GM23338 (cell line): Measurements from ENCODE around the gene REG1A.

Source experiments
- CREB1 ChIP-seq: fragments of 250-450 bp; sonication (Bioruptor Pico); IDR thresholded peaks from 2 replicates; pipeline ENCODE4 v1.5.0; 2020; ENCODE audit warnings: low read depth, mild to moderate bottlenecking, moderate library complexity
- EZH2 ChIP-seq: fragments of 200-600 bp; sonication (generic); IDR thresholded peaks from one replicate; pipeline ENCODE4 v1.8.0; 2017; ENCODE audit warnings: antibody characterized with exemption, mild to moderate bottlenecking, low read depth; ENCODE audit not compliant: unreplicated experiment
- JUNB ChIP-seq: IDR thresholded peaks from one replicate; pipeline ENCODE4 v1.6.1; 2016; ENCODE audit warnings: antibody characterized with exemption; ENCODE audit not compliant: unreplicated experiment
- NANOG ChIP-seq: IDR thresholded peaks from 2 replicates; pipeline ENCODE4 v1.6.1; 2016; ENCODE audit warnings: antibody characterized with exemption, borderline replicate concordance
- POLR2AphosphoS5 ChIP-seq: IDR thresholded peaks from 2 replicates; pipeline ENCODE4 v1.6.1; 2016; ENCODE audit warnings: antibody characterized with exemption, low read depth
- STAT1 ChIP-seq: IDR thresholded peaks from one replicate; pipeline ENCODE4 v1.6.1; 2016; ENCODE audit warnings: antibody characterized with exemption; ENCODE audit not compliant: unreplicated experiment
- ZNF331 ChIP-seq: fragments of 250-450 bp; sonication (Bioruptor Pico); IDR thresholded peaks from 2 replicates; pipeline ENCODE4 v1.5.0; 2020; ENCODE audit warnings: low read depth, mild to moderate bottlenecking, moderate library complexity
- TF ChIP-seq, protein P1 (sequence below), 2 experiments: fragments of 200-600 bp in 1 of 2; sonication (generic) in 1 of 2; conservative IDR thresholded peaks; 2 replicates each; pipeline versions ENCODE4 v1.5.1 to v1.6.1; 2016 to 2017; ENCODE audit warnings: antibody characterized with exemption in 2 of 2, low read depth in 2 of 2, mild to moderate bottlenecking in 2 of 2, moderate library complexity in 1 of 2
- TF ChIP-seq, protein P2 (sequence below): IDR thresholded peaks from one replicate; pipeline ENCODE4 v1.6.1; 2018; ENCODE audit warnings: antibody characterized with exemption; ENCODE audit not compliant: unreplicated experiment

DNA sequence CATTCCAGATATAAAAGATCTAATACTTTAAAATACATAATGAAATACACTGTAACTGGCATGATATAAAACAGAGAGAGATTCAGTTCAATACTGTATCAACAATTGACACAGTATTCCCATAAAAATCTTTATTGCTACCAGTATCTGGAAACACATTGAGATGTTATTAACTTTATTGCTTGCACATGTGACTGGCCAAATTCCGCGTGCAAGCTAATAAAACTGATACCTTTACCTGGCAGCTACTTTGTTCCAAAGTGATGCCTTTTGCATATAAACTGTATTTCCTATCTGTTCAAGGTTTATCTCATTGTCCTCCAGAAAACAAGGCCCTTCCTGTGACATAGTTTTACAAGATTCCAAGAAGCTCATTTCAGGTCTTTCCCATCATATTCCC lies 17.1 kb upstream of the REG1A start:
- TF ChIP-seq, protein P1, sequence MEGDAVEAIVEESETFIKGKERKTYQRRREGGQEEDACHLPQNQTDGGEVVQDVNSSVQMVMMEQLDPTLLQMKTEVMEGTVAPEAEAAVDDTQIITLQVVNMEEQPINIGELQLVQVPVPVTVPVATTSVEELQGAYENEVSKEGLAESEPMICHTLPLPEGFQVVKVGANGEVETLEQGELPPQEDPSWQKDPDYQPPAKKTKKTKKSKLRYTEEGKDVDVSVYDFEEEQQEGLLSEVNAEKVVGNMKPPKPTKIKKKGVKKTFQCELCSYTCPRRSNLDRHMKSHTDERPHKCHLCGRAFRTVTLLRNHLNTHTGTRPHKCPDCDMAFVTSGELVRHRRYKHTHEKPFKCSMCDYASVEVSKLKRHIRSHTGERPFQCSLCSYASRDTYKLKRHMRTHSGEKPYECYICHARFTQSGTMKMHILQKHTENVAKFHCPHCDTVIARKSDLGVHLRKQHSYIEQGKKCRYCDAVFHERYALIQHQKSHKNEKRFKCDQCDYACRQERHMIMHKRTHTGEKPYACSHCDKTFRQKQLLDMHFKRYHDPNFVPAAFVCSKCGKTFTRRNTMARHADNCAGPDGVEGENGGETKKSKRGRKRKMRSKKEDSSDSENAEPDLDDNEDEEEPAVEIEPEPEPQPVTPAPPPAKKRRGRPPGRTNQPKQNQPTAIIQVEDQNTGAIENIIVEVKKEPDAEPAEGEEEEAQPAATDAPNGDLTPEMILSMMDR (conservative IDR thresholded peaks at IDR 0.05; ENCODE audit: low read depth in 2 of 2), result no peak
- no peak for TF ChIP-seq JUNB
- TF ChIP-seq POLR2AphosphoS5, result no peak
- no peak for TF ChIP-seq ZNF331 (CRISPR knock-in tag)
- TF ChIP-seq, protein P2, sequence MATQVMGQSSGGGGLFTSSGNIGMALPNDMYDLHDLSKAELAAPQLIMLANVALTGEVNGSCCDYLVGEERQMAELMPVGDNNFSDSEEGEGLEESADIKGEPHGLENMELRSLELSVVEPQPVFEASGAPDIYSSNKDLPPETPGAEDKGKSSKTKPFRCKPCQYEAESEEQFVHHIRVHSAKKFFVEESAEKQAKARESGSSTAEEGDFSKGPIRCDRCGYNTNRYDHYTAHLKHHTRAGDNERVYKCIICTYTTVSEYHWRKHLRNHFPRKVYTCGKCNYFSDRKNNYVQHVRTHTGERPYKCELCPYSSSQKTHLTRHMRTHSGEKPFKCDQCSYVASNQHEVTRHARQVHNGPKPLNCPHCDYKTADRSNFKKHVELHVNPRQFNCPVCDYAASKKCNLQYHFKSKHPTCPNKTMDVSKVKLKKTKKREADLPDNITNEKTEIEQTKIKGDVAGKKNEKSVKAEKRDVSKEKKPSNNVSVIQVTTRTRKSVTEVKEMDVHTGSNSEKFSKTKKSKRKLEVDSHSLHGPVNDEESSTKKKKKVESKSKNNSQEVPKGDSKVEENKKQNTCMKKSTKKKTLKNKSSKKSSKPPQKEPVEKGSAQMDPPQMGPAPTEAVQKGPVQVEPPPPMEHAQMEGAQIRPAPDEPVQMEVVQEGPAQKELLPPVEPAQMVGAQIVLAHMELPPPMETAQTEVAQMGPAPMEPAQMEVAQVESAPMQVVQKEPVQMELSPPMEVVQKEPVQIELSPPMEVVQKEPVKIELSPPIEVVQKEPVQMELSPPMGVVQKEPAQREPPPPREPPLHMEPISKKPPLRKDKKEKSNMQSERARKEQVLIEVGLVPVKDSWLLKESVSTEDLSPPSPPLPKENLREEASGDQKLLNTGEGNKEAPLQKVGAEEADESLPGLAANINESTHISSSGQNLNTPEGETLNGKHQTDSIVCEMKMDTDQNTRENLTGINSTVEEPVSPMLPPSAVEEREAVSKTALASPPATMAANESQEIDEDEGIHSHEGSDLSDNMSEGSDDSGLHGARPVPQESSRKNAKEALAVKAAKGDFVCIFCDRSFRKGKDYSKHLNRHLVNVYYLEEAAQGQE, result no peak
- TF ChIP-seq STAT1, result no peak
- TF ChIP-seq CREB1 (CRISPR knock-in tag), result no peak
- no peak for TF ChIP-seq EZH2
- no peak for TF ChIP-seq NANOG
